ENCODE measurements around the gene THRAP3. TPM values are rescaled to one million over a fixed set of nuclear protein-coding genes. Genes with fewer than 3 reads are reported as not detected.

THRAP3 gene
- total RNA-seq, 1 experiment from 2014 or later, result 55.7 TPM

GRCh38 chr1:36206323-36206858 lies 17.9 kb upstream of the THRAP3 start:
- no TSS peak for BruUV-seq (replicated peaks)
- no peaks in the 10 kb centered on the region for H3K4me1 ChIP-seq (ENCODE audit: insufficient read depth, low read length)

GRCh38 chr1:36207339-36207738 lies 16.9 kb upstream of the THRAP3 start:
- DNase-seq, result peak; percentile 32
- no peaks in the 10 kb centered on the region for H3K27me3 ChIP-seq (ENCODE audit: low read length)
- ChIA-PET POLR2A (ENCODE audit: unreplicated experiment) (no interaction called here), CTCF (no interaction called here)
- no peak overlapping the region for H3K9ac ChIP-seq (ENCODE audit: low read length)
- no peaks in the 10 kb centered on the region for H3K79me2 ChIP-seq (ENCODE audit: low read length)
- H3K4me2 ChIP-seq (ENCODE audit: low read length), result no peak overlapping the region
- H4K20me1 ChIP-seq (ENCODE audit: low read length), result no peaks in the 10 kb centered on the region
- intact Hi-C loops (cut with micrococcal nuclease), result no loop called here
- no peak overlapping the region for H3K4me3 ChIP-seq (ENCODE audit: low read length)
- H3K9me3 ChIP-seq (ENCODE audit: low read length), result no peaks in the 10 kb centered on the region
- H3K36me3 ChIP-seq (ENCODE audit: low read depth, low read length), result no peaks in the 10 kb centered on the region
- no peaks in the 10 kb centered on the region for H3K9me2 ChIP-seq (replicated peaks; ENCODE audit: low read length)
- H3K27ac ChIP-seq (ENCODE audit: low read length), result no peak overlapping the region
- H3F3A ChIP-seq (ENCODE audit: low read length, unreplicated experiment), result no peaks in the 10 kb centered on the region
- peak; percentile 89 for ATAC-seq
- H2AFZ ChIP-seq (ENCODE audit: low read length), result peak overlapping the region; percentile 66; the same call in 1 of the 2 replicates
- no peaks in the 10 kb centered on the region for H3K4me1 ChIP-seq (ENCODE audit: insufficient read depth, low read length)
- no peak for TF ChIP-seq EZH2 (IDR thresholded peaks at IDR 0.05; ENCODE audit: low read length, unreplicated experiment)
- no peak for TF ChIP-seq CTCF (conservative IDR thresholded peaks at IDR 0.05; ENCODE audit: low read depth, low read length)
- no peak for TF ChIP-seq EZH2phosphoT487 (IDR thresholded peaks at IDR 0.05; ENCODE audit: borderline replicate concordance, low read length)
- BruUV-seq (replicated peaks), result no TSS peak

More at GRCh38 chr1:36206323-36206858, 17.9 kb upstream of the THRAP3 start:
- no peaks in the 10 kb centered on the region for H3K9me3 ChIP-seq (ENCODE audit: low read length)
- no peak overlapping the region for H3K4me3 ChIP-seq (ENCODE audit: low read length)
- CTCF ChIA-PET, result no interaction called here
- H3K79me2 ChIP-seq (ENCODE audit: low read length), result no peaks in the 10 kb centered on the region
- H4K20me1 ChIP-seq (ENCODE audit: low read length), result no peaks in the 10 kb centered on the region
- H3K27ac ChIP-seq (ENCODE audit: low read length), result no peak overlapping the region
- POLR2A ChIA-PET (ENCODE audit: unreplicated experiment), result no interaction called here
- no peak overlapping the region for H2AFZ ChIP-seq (ENCODE audit: low read length)
- intact Hi-C loops (cut with micrococcal nuclease), result no loop called here
- no peaks in the 10 kb centered on the region for H3F3A ChIP-seq (ENCODE audit: low read length, unreplicated experiment)
- H3K9ac ChIP-seq (ENCODE audit: low read length), result no peak overlapping the region
- no peak for DNase-seq
- H3K4me2 ChIP-seq (ENCODE audit: low read length), result no peak overlapping the region
- H3K27me3 ChIP-seq (ENCODE audit: low read length), result no peaks in the 10 kb centered on the region
- no peak for ATAC-seq
- H3K36me3 ChIP-seq (ENCODE audit: low read depth, low read length), result no peaks in the 10 kb centered on the region
- TF ChIP-seq EZH2 (IDR thresholded peaks at IDR 0.05; ENCODE audit: low read length, unreplicated experiment) (no peak), CTCF (conservative IDR thresholded peaks at IDR 0.05; ENCODE audit: low read depth, low read length) (no peak), EZH2phosphoT487 (IDR thresholded peaks at IDR 0.05; ENCODE audit: borderline replicate concordance, low read length) (no peak)
- H3K9me2 ChIP-seq (replicated peaks; ENCODE audit: low read length), result no peaks in the 10 kb centered on the region

- H3K27me3 ChIP-seq (ENCODE audit: low read length), result no peaks in the 10 kb centered on the region
- H3K36me3 ChIP-seq (ENCODE audit: low read depth, low read length), result no peaks in the 10 kb centered on the region
- no peak overlapping the region for H3K4me2 ChIP-seq (ENCODE audit: low read length)
- H3K9ac ChIP-seq (ENCODE audit: low read length), result no peak overlapping the region
- CTCF ChIA-PET, result no interaction called here
- no peak overlapping the region for H3K27ac ChIP-seq (ENCODE audit: low read length)
- no peak overlapping the region for H3K4me3 ChIP-seq (ENCODE audit: low read length)
- POLR2A ChIA-PET (ENCODE audit: unreplicated experiment), result no interaction called here
- DNase-seq, result no peak
- TF ChIP-seq EZH2 (IDR thresholded peaks at IDR 0.05; ENCODE audit: low read length, unreplicated experiment) (no peak), CTCF (conservative IDR thresholded peaks at IDR 0.05; ENCODE audit: low read depth, low read length) (no peak), EZH2phosphoT487 (IDR thresholded peaks at IDR 0.05; ENCODE audit: borderline replicate concordance, low read length) (no peak)
- no peak for ATAC-seq
- intact Hi-C loops (cut with micrococcal nuclease), result no loop called here
- H2AFZ ChIP-seq (ENCODE audit: low read length), result no peak overlapping the region
- H3K9me2 ChIP-seq (replicated peaks; ENCODE audit: low read length), result no peaks in the 10 kb centered on the region
- H3K79me2 ChIP-seq (ENCODE audit: low read length), result no peaks in the 10 kb centered on the region
- no peaks in the 10 kb centered on the region for H3K4me1 ChIP-seq (ENCODE audit: insufficient read depth, low read length)
- H3K9me3 ChIP-seq (ENCODE audit: low read length), result no peaks in the 10 kb centered on the region
- no TSS peak for BruUV-seq (replicated peaks)
- H4K20me1 ChIP-seq (ENCODE audit: low read length), result no peaks in the 10 kb centered on the region
- no peaks in the 10 kb centered on the region for H3F3A ChIP-seq (ENCODE audit: low read length, unreplicated experiment)
Observed at GRCh38 chr1:36208978-36209703, 15.1 kb upstream of the THRAP3 start.

Data from PC-3 (cell line).